ENCODE measurements around the gene UBR7. TPM values are rescaled to one million over a fixed set of nuclear protein-coding genes. Genes with fewer than 3 reads are reported as not detected.

Gene UBR7
- total RNA-seq, 1 experiment from 2014 or later = 23.9 TPM

GRCh38 chr14:93161411-93161940 is 45.6 kb upstream of the UBR7 start (continued):
- TF ChIP-seq REST (IDR thresholded peaks at IDR 0.05; ENCODE audit: low read depth) (no peak), EGR1 (IDR thresholded peaks at IDR 0.05; ENCODE audit: low read depth) (no peak), SP1 (IDR thresholded peaks at IDR 0.05; ENCODE audit: low read depth) (no peak), EZH2 (IDR thresholded peaks at IDR 0.05) (no peak), ATF3 (IDR thresholded peaks at IDR 0.05) (no peak), JUND (IDR thresholded peaks at IDR 0.05) (no peak), CBX3 (IDR thresholded peaks at IDR 0.05; ENCODE audit: low read depth) (no peak), CTCF (IDR thresholded peaks at IDR 0.05 in 2 of 3, conservative IDR thresholded peaks at IDR 0.05 in 1 of 3; ENCODE audit: borderline replicate concordance in 1 of 3, insufficient read depth in 1 of 3, low read depth in 2 of 3, low read length in 2 of 3) (no peak), YY1 (IDR thresholded peaks at IDR 0.05; ENCODE audit: extremely low read depth, insufficient replicate concordance, low read depth, low read length) (no peak)
